Measurements from ENCODE around the gene DNAH12. TPM values are rescaled to one million over a fixed set of nuclear protein-coding genes. Genes with fewer than 3 reads are reported as not detected.
"Not testable (repeated sequence)": the region's sequence is repeated elsewhere in the genome, so short reads cannot be mapped to it uniquely, and the experiment has no call there.

Gene DNAH12
- polyA plus RNA-seq, 1 donor = 0.71 TPM

DNA sequence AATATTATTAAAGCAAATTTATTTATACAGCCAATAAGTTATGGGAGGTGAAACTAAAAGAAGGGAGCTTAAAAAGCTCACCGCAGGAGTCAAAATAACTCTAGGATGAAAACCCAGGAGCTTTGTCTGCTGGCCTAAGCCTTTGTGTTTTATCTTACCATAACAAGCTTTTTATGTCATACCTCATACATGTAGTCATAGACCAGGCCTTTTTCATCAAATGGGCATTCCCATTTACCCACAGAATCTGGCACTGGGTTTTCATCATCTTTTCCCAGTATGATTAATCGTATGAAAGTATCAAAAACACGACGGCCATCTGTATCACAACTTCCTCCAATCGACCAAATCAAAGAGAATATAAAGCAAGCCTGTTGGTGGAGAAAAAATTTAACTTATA, 122.8 kb downstream of the DNAH12 start:
- DNase-seq (ENCODE audit: low read depth) = no peak

DNA sequence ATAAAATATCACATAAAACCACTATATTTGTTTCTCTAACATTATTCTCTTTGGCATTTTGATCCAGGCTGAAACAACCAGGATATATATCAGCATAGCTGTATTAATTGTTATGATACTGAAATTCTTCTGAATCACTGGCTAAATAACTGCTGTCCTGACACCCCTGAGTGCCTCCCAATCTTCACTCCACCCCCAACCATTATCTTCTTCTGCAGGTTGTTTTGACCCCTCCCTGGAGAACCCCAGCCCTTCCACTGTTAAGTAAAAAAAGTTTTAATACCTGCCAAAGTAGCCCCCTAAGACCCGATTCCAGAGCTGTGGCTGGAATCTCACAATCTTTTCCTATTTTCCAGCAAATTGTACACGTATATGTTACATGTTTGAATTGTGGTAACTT, 124.1 kb downstream of the DNAH12 start:
- no peak for DNase-seq (ENCODE audit: low read depth)

DNA sequence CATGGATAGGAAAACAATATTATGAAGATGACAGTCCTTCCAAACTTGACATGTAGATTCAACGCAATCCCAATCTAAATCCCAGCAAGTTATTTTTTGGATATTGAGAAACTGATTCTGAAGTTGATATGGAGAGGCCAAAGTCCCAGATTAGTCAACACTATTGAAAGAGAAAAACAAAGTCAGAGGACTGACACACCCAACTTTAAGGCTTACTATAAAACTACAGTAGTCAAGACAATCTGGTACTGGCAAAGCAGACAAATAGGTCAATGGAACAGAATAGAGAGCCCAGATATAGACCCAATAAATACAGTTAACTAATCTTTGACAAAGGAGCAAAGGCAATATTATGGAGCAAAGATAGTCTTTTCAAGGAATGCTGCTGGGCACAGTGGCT, 132.4 kb downstream of the DNAH12 start:
- DNase-seq (ENCODE audit: low read depth) = no peak

DNA sequence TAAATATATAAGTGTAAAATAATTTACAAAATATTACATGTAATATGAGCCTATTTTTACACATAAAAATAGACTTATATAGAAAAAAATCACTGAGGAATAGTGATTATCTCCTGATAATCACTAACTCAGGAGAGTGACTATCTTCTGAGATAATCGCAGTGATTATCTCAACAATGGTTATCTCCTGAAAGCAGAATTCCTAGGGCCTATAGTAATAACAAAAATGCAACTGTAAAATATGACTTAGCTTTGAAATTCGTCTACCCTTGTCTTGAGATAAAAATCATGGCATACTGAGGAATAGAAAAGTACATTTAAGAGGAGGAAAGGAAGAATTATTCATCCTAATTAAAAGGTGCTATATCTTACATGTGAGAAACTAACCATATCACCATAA, 134.7 kb downstream of the DNAH12 start:
- DNase-seq (ENCODE audit: low read depth) = no peak

DNA sequence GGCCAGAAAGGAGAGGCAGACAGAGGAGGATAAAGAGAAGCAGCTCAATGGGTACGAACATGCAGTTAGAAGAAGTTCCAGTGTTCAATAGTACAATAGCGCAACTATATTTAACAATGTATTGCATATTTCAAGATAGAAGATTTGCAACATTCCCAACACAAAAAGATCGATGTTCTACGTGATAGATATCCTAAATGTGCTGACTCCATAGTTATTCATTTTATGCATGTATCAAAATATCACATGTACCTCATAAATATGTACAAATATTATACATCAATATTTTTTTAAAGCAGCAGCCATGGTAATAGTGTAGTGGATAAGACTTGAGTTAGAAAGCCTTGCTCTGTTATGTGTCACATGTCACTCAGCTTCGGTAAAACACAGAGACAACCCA, 141.5 kb downstream of the DNAH12 start:
- DNase-seq (ENCODE audit: low read depth) = no peak

DNA sequence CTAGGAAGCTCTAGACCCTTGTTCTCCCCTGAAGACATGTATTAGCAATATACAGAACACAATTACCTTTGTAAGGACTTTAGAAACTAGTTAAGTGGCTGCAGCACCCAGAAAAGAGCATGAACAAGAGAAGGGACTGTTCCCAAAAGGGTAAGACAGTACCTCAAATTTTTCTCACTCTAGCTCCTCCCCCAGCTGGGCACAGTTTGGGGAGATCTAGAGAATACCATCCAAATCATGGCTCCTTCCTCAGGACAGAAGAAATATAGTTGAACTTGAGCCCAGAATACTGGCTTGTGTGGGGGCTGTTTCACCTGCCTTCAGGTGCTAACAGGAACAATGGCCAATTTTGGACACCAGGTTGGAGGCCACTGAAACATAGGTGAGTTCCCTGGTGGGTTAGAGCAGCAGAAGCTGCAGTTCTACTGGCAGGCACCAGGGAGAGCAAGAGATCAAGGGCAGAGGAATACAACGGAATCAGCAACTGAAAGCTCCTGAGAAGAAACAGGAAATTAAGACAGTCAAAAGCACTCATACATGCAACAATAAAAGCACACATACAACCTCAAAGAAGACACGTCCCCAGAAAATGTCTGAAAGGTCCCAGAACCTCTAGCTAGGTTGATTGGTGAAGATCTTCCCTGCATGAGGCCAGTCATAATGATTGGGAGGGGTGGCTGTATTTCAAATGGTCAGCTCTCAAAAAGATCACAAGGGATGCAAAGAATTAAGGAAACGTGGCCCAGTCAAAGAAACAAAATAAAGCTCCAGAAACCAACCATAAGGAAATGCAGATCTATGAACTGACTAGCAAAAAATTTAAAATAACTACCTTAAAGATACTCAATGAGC, 146.7 kb downstream of the DNAH12 start:
- no peak for DNase-seq (ENCODE audit: low read depth)

DNA sequence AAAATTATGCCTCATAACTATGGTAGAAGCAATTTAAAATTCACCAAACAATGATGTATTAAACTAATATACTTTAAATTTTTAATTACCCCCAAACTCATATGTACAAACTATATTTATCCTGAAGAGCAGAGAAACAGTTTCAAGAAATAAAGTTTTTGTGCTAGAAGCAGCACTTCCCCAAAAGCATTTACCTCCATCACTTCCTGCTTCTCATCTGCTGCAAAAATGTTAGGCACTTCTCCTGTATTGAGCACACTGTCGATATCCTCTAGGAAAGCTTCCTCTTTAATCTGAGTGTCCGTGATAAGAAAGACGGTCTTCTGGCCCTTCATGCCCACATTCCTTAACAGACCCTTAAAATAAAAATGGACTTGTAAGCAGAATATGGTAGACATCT, 150.2 kb downstream of the DNAH12 start:
- DNase-seq (ENCODE audit: low read depth) = no peak

DNA sequence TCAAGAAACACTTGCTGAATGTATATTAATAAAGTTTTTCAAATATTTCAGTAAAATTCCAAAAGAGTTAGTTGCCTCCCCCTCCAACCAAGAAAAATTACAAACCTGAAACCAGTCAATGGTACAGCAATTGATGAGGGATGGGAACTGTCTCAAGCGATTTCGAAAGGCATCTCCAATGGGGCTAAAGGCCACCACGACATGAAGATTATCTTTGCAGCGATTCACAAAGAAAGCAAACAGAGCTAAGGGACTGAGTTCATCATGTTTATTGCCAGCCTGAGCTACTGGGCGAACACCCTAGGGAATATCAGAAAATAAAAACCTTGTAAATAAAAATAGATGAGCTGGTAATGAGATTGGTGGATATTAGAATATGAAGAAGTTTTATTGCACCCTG, 152.4 kb downstream of the DNAH12 start:
- DNase-seq (ENCODE audit: low read depth) = no peak

DNA sequence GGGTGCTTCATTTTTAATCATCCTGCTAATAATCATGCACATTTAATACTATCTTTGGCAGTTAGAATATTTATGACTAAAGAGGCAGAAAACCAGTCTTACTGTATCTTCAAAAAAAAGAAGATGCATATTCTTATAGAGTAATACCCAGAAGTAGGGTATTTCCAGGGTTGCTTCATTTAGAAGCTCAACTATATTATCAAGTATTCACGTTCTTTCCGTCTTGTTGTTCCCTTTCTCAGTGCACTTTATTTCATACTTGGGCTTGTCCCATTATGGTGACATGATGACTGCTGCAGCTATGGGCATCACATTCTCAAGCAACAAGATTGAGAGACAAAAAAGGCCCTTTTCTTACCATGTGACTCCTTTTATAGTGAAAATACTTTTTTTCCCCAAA, 154.9 kb downstream of the DNAH12 start:
- no peak for DNase-seq (ENCODE audit: low read depth)

DNA sequence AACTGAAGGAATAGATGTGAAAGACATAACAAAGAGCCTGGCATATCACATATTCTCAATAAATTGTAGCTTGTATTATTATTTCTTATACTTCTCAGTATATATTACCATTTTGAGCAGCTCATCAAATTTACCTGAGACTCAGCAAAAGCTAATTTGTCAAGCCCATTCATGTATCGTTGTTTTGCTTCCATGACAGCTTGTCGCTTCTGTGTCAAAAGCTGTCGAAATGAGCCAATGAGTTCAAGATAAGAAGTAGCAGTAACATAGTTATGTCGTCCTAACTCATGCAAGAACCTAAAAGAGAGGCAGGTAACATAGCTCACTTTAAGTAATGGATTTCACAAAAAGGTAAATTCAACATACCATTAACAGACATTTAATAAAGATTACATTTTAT, 157.8 kb downstream of the DNAH12 start:
- no peak for DNase-seq (ENCODE audit: low read depth)

DNA sequence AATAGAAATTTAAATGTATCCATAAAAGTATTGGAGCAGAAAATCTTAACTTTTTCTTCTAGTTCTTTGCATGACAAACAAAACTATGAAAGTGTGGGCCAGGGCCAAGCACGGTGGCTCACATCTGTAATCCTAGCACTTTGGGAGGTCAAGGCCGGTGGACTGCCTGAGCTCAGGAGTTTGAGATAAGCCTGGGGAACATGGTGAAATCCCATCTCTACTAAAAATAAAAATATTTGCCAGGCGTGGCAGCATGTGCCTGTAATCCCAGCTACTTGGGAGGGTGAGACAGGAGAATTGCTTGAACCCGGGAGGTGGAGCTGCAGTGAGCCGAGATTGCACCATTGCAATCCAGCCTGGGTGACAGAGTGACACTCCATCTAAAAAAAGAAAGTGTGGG, 158.6 kb downstream of the DNAH12 start:
- DNase-seq (ENCODE audit: low read depth) = no peak

DNA sequence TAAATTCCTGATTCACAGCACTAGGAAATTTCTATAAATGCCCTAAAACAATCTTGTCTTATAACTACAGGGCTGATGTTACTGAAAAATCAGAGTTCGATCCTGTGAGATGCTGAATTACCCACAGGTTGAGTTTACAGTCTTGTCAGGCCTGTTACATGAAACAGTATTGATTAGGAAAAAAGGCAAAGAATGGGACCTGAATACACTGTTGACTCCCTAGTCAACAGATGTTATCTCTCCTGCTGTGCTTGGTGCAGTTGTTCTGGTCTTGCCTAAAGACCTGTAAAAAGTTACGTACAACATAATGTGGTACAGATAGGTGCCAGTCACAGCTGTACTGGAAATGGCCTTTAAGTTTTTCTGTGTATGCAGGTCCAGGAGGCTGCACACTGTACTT, 160.3 kb downstream of the DNAH12 start:
- DNase-seq (ENCODE audit: low read depth) = no peak

DNA sequence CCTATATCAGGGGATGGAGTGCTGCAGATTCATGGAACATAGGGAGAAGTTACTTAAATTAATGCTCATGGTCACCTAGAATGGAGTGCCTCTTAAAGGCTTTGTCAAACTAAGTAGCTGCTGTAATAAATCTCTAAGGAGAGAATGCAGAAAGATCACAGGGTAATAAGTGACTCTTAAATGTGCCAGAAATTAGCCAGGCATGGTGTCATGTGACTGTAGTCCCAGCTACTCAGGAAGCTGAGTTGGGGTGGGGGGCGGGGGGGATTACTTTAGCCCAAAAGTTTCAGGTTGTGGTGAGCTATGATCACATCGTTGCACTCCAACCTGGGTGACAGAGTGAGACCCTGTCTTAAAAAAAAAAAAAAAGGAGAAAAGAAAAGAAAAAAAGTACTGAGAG, 160.7 kb downstream of the DNAH12 start:
- DNase-seq (ENCODE audit: low read depth) = no peak

DNA sequence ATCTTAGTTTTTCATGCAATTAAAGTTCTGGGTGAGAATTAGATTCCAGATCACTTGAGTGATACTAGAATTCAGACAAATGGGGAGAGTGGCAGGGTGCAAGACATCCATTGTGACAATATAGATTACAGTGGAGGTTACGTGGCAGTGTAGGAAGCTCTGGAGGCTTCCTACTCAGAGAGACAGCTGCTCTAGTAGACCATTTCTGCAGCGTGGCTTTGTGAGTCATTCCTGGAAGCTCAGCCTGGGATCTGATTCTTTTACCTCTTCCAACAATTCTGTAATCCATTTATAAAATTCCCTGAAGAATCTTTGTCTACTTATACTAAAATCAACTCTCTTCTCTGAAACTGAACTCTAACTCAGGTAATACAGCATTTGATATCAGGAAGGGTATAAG, 161.2 kb downstream of the DNAH12 start:
- DNase-seq (ENCODE audit: low read depth) = peak; percentile 19

DNA sequence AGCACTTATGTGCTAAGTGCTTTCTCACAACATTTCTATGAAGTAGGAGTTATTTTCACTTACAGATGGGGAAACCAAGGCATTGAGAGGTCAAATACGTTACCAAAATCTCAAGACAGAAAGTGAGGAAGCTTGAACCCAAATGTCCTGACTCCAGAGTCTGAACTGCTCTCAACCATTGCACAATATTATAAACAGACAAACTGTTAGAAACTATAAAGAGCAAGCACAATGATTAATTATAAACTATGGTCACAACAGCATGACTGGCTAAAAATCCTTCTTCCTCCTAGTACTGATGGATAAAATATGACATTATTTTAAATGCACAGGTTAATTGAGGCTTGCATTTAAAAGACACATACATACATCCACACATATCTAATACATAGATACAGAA, 173.8 kb downstream of the DNAH12 start:
- DNase-seq (ENCODE audit: low read depth) = no peak

DNA sequence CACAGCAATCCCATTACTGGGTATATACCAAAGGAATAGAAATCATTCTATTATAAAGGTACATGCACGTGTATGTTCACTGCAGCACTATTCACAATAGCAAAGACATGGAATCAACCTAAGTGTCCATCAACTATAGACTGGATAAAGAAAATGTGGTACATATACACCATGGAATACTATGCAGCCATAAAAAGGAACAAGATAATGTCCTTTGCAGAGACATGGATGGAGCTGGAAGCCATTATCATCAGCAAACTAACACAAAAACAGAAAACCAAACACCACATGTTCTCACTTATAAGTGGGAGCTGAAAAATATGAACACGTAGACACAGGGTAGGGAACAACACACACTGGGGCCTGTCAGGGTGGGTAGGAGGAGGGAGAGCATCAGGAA, 179.1 kb downstream of the DNAH12 start:
- DNase-seq (ENCODE audit: low read depth) = not testable (repeated sequence)

DNA sequence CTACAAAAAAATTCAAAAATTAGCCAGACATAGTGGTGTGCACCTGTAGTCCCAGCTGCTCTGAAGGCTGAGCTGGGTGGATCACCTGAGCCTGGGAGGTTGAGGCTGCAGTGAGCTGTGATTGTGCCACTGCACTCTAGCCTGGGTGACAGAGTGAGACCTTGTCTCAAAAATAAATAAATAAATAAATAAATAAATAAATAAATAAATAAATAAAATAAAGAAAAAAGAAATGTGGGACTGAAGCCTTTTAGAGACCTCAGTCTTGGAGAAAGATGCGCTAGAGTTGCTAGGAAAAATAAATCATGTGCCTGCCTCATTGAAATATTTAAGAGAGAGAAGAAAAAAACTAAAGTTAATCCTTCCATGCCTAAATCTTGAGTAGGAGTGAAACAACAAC, 187.9 kb downstream of the DNAH12 start:
- not testable (repeated sequence) for DNase-seq (ENCODE audit: low read depth)

DNA sequence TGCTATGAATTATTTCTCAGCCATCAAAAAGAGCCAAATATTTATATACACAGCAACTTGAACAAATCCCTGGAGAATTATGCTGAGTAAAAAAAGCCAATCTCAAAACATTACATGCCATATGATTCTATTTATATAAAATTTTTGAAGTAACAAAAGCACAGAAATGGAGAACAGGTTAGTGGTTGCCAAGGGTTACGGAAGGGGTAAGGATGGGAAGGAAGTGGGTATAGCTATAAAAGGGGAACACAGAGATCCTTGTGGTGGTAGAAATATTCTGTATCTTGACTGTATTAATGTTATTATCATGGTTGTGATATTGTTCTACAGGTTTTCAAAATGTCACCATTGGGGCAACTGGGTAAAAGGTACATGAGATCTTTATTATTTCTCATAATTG, 189.4 kb downstream of the DNAH12 start:
- no peak for DNase-seq (ENCODE audit: low read depth)

DNA sequence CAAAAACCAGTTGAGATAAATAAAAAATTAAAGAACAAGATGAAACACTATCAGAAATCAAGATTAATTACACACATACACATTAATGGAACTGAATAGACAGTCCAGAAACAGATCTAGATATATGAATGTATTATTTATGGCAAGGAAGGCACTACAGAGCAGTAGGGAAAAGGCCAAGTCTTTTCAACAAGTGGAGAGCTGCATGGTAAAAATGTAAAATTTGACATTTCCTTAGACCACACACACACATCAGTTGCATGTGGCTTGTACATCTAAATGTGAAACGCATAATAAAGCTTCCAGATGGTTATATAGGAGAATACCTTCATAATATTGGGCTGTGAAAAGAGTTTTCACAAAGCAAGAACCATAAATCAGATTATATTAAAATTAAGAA, 193.9 kb downstream of the DNAH12 start:
- DNase-seq (ENCODE audit: low read depth) = no peak

DNA sequence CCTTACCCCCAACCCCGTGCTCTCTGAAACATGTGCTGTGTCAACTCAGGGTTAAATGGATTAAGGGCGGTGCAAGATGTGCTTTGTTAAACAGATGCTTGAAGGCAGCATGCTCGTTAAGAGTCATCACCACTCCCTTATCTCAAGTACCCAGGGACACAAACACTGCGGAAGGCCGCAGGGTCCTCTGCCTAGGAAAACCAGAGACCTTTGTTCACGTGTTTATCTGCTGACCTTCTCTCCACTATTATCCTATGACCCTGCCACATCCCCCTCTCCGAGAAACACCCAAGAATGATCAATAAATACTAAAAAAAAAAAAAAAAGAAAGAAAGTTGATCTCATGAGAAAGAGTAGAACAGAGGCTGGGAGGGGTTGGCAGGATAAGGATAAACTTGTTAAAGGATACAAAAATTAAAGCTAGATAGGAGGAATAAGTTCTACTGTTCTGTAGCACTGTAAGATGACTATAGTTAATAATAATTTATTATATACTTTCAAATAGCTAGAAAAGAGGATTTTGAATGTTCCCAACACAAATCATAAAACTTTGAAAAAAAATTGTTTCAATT, 205.0 kb downstream of the DNAH12 start:
- not testable (repeated sequence) for DNase-seq (ENCODE audit: low read depth)

DNA sequence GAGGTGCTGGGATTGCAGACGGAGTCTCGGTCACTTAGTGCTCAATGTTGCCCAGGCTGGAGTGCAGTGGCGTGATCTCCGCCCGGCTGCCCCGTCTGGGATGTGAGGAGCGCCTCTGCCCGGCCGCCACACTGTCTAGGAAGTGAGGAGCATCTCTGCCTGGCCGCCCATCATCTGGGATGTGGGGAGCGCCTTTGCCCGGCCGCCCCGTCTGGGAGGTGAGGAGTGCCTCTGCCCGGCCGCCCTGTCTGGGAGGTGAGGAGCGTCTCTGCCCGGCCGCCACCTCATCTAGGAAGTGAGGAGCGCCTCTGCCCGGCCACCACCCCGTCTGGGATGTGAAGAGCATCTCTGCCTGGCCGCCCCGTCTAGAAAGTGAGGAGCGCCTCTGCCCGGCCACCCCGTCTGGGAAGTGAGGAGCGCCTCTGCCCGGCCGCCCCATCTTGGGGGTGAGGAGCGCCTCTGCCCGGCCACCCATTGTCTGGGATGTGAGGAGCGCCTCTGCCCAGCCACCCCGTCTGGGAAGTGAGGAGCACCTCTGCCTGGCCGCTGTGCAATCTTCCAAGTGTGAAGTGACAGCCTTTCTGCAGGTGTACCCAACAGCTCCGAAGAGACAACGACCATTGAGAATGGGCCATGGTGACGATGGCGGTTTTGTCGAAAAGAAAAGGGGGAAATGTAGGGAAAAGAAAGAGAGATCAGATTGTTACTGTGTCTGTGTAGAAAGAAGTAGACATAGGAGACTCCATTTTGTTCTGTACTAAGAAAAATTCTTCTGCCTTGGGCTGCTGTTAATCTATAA, 205.7 kb downstream of the DNAH12 start:
- not testable (repeated sequence) for DNase-seq (ENCODE audit: low read depth)

DNA sequence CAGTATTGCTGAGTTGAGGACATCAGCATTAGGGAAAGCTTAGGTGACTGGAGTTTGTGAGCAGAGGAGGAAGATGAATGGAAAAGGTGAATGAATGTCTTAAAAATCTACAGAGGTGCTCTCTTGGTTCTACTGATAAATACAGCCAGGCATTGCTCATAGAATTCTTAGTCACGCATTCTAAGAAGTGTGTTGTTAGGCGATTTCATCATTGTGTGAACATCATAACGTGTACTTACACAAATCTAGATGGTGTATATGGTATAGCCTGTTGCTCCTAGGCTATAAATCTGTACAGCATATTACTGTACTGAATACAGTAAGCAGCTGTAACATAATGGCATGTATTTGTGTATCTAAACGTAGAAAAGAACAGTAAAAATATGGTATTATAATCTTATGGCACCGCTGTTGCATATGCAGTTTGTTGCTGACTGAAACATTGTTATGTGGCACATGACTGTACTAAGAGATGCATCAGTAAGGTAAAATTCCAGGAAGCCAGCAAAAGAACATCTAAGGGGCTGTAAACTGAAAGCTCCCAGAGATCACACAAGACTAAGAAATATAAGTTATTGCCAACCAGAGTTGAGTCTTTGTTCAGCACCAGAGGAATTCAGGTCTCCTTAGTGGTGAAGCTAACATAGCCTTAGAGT, 208.7 kb downstream of the DNAH12 start:
- no peak for DNase-seq (ENCODE audit: low read depth)
